ENCODE data around the gene GP1BA. TPM values are rescaled to one million over a fixed set of nuclear protein-coding genes. Genes with fewer than 3 reads are reported as not detected.

Gene GP1BA
- total RNA-seq, 4 donors from 2014 or later: not detected

- 78 to 89% methylated on average over 15 to 16 of the region's 16 CpGs for WGBS, 2 donors
- intact Hi-C loops (cut with DNase I; ENCODE audit: low total_unique reads): no loop called here
- H3K4me3 ChIP-seq (ENCODE audit: low read depth, poor library complexity, severe bottlenecking): no peak overlapping the region
- TF ChIP-seq POLR2A (IDR thresholded peaks at IDR 0.05) (no peak), CTCF (IDR thresholded peaks at IDR 0.05) (no peak)
- no peak for DNase-seq (ENCODE audit: low spot score in 2 of 2)
Observed at GRCh38 chr17:4969551-4970173, 37.6 kb downstream of the GP1BA start.

GRCh38 chr17:4970273-4970672 is 38.2 kb downstream of the GP1BA start:
- no peak for DNase-seq (ENCODE audit: low spot score in 2 of 2)
- no peak for TF ChIP-seq CTCF (IDR thresholded peaks at IDR 0.05)
- TF ChIP-seq POLR2A (IDR thresholded peaks at IDR 0.05): no peak
- intact Hi-C loops (cut with DNase I; ENCODE audit: low total_unique reads): no loop called here
- H3K4me3 ChIP-seq (ENCODE audit: low read depth, poor library complexity, severe bottlenecking): no peak overlapping the region
- WGBS, 2 donors: 89 to 92% methylated on average over 8 of the region's 8 CpGs

GRCh38 chr17:4971826-4972225 is 39.7 kb downstream of the GP1BA start:
- DNase-seq (ENCODE audit: low spot score in 2 of 2): no peak
- no peak for TF ChIP-seq POLR2A (IDR thresholded peaks at IDR 0.05)
- TF ChIP-seq CTCF (IDR thresholded peaks at IDR 0.05): no peak
- WGBS, 2 donors: 78 to 80% methylated on average over 6 of the region's 6 CpGs
- intact Hi-C loops (cut with DNase I; ENCODE audit: low total_unique reads): no loop called here
- H3K4me3 ChIP-seq (ENCODE audit: low read depth, poor library complexity, severe bottlenecking): no peak overlapping the region

- intact Hi-C loops (cut with DNase I; ENCODE audit: low total_unique reads): no loop called here
- no peak overlapping the region for H3K4me3 ChIP-seq (ENCODE audit: low read depth, poor library complexity, severe bottlenecking)
- 89 to 94% methylated on average over 12 of the region's 12 CpGs for WGBS, 2 donors
- no peak for DNase-seq (ENCODE audit: low spot score in 2 of 2)
- no peak for TF ChIP-seq POLR2A (IDR thresholded peaks at IDR 0.05)
- no peak for TF ChIP-seq CTCF (IDR thresholded peaks at IDR 0.05)
Observed at GRCh38 chr17:4972322-4972721, 40.2 kb downstream of the GP1BA start.

GRCh38 chr17:4972752-4973151 is 40.7 kb downstream of the GP1BA start:
- intact Hi-C loops (cut with DNase I; ENCODE audit: low total_unique reads): no loop called here
- no peak for DNase-seq (ENCODE audit: low spot score in 2 of 2)
- H3K4me3 ChIP-seq (ENCODE audit: low read depth, poor library complexity, severe bottlenecking): no peak overlapping the region
- TF ChIP-seq CTCF (IDR thresholded peaks at IDR 0.05): no peak
- no peak for TF ChIP-seq POLR2A (IDR thresholded peaks at IDR 0.05)
- WGBS, 2 donors: 83 to 92% methylated on average over 12 of the region's 12 CpGs
